A375 (cell line): ENCODE data around the gene KRT32. TPM values are rescaled to one million over a fixed set of nuclear protein-coding genes. Genes with fewer than 3 reads are reported as not detected.

Experiments used
- small RNA-seq: library from RNA; depleted of rRNA; stranded (forward); fragments of <200 nt; gene quantifications from one replicate; pipeline ENCODE3, GENCODE V24; 2014
- total RNA-seq: library from RNA; depleted of rRNA; stranded (reverse); fragments of >200 nt; shearing (Covaris generic); gene quantifications from 2 replicates; pipeline ENCODE4 v1.2.3, GENCODE V29; 2014; rRNA removed

Gene KRT32
- total RNA-seq: 0.08 and 0.19 TPM in 2 replicates

DNA sequence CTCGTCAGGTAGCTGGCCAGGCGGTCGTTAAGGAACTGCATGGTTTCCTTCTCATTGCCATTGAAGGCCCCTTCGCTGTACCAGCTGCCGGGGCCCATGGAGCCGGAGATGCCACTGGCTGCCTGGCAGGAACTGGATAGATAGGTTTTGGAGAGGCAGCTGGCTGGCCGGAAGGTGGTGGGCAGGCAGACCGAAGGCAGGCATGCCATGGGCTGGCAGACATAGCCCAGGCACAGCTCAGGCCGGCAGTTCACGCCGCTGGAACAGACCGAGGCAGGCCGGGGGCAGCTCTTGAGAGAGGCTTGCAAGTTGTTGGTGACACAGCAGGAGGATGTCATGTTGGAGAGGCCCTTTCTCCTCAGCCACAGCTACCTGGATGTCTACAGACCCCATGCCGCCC is at the start of gene KRT32:
TSS of gene KRT32 (minus strand) at position 399 of the 400 bp plus-strand sequence. CDS start at position 338, 61 bp downstream.

GRCh38 chr17:41505007-41505808 is 38.0 kb upstream of the KRT32 start, which contains the start of gene KRT13:
Gene KRT13 (minus strand): TSS chr17:41505612. CDS start chr17:41505550, 62 bp downstream.

DNA sequence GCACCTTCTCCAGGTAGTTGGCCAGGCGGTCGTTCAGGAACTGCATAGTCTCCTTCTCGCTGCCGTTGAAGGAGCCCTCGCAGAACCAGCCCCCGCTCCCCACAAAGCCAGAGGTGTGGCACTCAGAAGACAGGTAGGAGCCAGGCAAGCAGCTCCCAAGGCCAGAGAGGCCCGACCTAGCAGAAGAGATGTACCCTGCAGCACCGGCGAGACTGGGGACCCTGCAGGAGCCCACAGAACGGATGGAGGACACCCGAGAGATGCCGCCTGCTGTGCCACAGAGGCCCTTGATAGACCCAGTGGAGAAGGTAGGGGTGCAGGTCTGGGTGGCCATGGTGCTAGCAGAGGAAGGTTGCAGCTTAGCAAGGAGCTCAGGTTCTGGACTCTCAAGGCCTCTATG is 22.3 kb upstream of the KRT32 start, which contains the start of gene KRT36:
TSS of gene KRT36 (minus strand) at position 380 of the 400 bp plus-strand sequence. CDS start at position 334, 46 bp downstream.

GRCh38 chr17:41481036-41481435 is 13.8 kb upstream of the KRT32 start, which contains the start of gene KRT35:
Gene KRT35 (minus strand): TSS chr17:41481151. CDS start chr17:41481097, 54 bp downstream.

DNA sequence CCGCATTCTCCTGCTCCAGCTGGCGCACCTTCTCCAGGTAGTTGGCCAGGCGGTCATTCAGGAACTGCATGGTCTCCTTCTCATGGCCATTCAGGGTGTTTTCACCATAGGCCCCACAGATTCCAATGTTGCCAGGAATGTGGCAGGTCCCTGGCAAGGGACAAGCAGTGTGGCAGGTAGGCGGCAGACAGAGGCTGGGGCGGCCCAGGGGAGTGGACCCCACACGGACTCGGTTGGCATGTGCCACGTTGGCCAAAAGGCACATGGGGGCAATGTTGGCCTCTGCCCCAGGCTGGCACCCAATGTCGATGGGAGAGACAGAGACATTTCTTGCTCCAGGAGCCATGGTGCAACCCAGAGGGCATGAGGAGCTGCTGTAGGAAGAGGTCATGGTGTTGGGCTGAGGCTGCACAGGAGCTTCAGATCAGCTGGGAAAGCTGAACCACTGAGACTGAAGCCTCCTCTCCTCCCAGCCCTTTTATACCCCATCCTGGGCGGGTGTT is 26.6 kb downstream of the KRT32 start, which contains the start of gene KRT38:
TSS of gene KRT38 (minus strand) at position 453 of the 503 bp plus-strand sequence. CDS start at position 391, 62 bp downstream.

GRCh38 chr17:41424111-41424635 is 43.0 kb downstream of the KRT32 start, which contains the start of gene KRT37:
Gene KRT37 (minus strand): TSS chr17:41424585. CDS start chr17:41424523, 62 bp downstream.

Small RNAs within 50 kb of the gene (small RNA-seq; reads per million reads assigned to genes)
- gene RNU2-32P: 3.2 reads per million, percentile 81 among the genes with 10 or more reads in this experiment

Other genes with a start within 250 kb of the KRT32 start
- gene KRTAP9-2, start 240.7 kb downstream of the KRT32 start, total RNA-seq: not detected in 2 replicates
- not detected in 2 replicates for gene KRTAP9-3, start 234.9 kb downstream of the KRT32 start, total RNA-seq
- gene KRTAP9-8, start 229.4 kb downstream of the KRT32 start, total RNA-seq: not detected in 2 replicates
- gene KRTAP9-4, start 217.7 kb downstream of the KRT32 start, total RNA-seq: not detected in 2 replicates
- not detected in 2 replicates for gene KRTAP9-9, start 212.0 kb downstream of the KRT32 start, total RNA-seq
- not detected in 2 replicates for gene KRTAP9-6, start 202.0 kb downstream of the KRT32 start, total RNA-seq
- not detected in 2 replicates for gene KRTAP9-7, start 191.7 kb downstream of the KRT32 start, total RNA-seq
- gene KRTAP29-1, start 164.5 kb downstream of the KRT32 start, total RNA-seq: not detected in 2 replicates
- not detected in 2 replicates for gene KRTAP16-1, start 158.1 kb downstream of the KRT32 start, total RNA-seq
- gene KRTAP17-1, start 151.7 kb downstream of the KRT32 start, total RNA-seq: not detected in 2 replicates
- not detected in 2 replicates for gene KRT33A, start 116.6 kb downstream of the KRT32 start, total RNA-seq
- gene KRT33B, start 97.6 kb downstream of the KRT32 start, total RNA-seq: 0.29 TPM in 1 of 2 replicates, not detected in the other
- gene KRT34, start 85.1 kb downstream of the KRT32 start, total RNA-seq: 0.23 and 0.77 TPM in 2 replicates
- not detected in 2 replicates for gene KRT31, start 69.8 kb downstream of the KRT32 start, total RNA-seq
- not detected in 2 replicates for gene KRT37, start 42.8 kb downstream of the KRT32 start, total RNA-seq
- not detected in 2 replicates for gene KRT38, start 26.4 kb downstream of the KRT32 start, total RNA-seq
- gene KRT35, start 13.8 kb upstream of the KRT32 start, total RNA-seq: not detected in 2 replicates
- not detected in 2 replicates for gene KRT36, start 22.5 kb upstream of the KRT32 start, total RNA-seq
- gene KRT13, start 38.2 kb upstream of the KRT32 start, total RNA-seq: not detected in 2 replicates
- gene KRT15, start 51.5 kb upstream of the KRT32 start, total RNA-seq: 11.1 and 18.7 TPM in 2 replicates
- gene KRT19, start 60.9 kb upstream of the KRT32 start, total RNA-seq: 0.29 TPM in 1 of 2 replicates, not detected in the other
- gene KRT9, start 104.7 kb upstream of the KRT32 start, total RNA-seq: 2.2 and 2.6 TPM in 2 replicates
- 56.1 and 63.7 TPM in 2 replicates for gene KRT14, start 119.5 kb upstream of the KRT32 start, total RNA-seq
- gene KRT16, start 145.4 kb upstream of the KRT32 start, total RNA-seq: 1.4 and 1.6 TPM in 2 replicates
- gene KRT17, start 157.2 kb upstream of the KRT32 start, total RNA-seq: 0.45 TPM in 2 replicates
- 130 and 141 TPM in 2 replicates for gene EIF1, start 221.5 kb upstream of the KRT32 start, total RNA-seq
- gene GAST, start 244.9 kb upstream of the KRT32 start, total RNA-seq: not detected in 2 replicates